ENCODE data around the gene KCNE1.

KCNE1 gene

DNA sequence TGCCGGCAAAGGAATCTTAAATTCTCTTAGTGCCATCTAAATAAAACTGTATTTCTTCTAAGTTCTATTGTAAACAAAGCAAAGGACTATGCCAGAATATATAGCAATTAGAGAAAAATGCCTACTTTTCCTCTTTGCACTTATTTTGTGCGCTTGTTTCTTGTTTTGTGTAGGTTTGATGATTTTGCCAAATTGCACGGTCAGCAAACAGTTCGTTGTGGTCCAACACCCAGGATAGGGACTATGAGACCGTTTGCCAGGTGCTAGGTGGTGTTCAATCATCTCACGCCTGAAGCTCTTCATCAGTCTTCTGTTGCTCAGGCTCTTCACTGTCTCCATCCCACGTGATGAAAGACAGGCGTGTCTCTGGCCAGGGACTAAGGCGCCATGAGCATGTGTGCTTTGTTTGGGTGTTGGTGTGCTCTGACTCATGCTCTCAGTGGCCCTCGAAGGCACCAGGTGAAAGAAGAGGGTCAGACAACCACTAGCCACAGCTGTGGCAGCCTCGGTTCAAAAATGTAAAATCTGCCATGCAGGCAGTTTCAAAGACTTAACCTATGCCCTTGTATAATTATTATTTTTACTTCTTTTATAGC, 36.9 kb upstream of the KCNE1 start:
- H3K36me3 Mint-ChIP-seq (ENCODE audit: insufficient read depth), result no peaks in the 10 kb centered on the region
- H3K27me3 Mint-ChIP-seq, result no peaks in the 10 kb centered on the region
- no peaks in the 10 kb centered on the region for H3K9me3 Mint-ChIP-seq
- H3K4me3 Mint-ChIP-seq, result no peak overlapping the region
- no peak for ATAC-seq (replicated peaks; ENCODE audit: extremely low read depth, poor library complexity, severe bottlenecking)
- no peak overlapping the region for H3K27ac Mint-ChIP-seq (ENCODE audit: low read depth)
- peaks cover 4% of the 10 kb centered on the region for H3K4me1 Mint-ChIP-seq
- DNase-seq (ENCODE audit: low spot score in 2 of 2), result no peak

DNA sequence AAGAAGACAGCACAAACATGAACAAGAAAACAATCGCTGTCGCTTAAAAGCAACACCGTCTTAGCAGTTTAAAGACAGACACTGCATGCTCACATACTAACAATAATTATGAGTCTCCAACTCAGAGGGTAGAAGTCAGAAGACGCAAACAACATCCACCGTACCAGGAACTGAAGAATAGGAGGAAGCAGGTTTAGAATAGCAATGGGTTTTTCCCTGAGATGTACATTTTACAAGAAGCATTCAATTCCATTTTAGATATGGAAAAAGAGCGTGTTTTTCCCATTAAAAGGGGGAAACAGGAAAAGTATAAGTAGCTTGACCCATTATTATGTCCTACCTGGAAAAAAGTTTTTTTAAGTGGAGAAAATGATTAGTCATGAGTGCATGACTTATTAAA, 34.5 kb upstream of the KCNE1 start:
- no peak overlapping the region for H3K4me3 Mint-ChIP-seq
- H3K27ac Mint-ChIP-seq (ENCODE audit: low read depth), result no peak overlapping the region
- H3K27me3 Mint-ChIP-seq, result no peaks in the 10 kb centered on the region
- H3K4me1 Mint-ChIP-seq, result no peaks in the 10 kb centered on the region
- H3K36me3 Mint-ChIP-seq (ENCODE audit: insufficient read depth), result no peaks in the 10 kb centered on the region
- no peak for ATAC-seq (replicated peaks; ENCODE audit: extremely low read depth, poor library complexity, severe bottlenecking)
- DNase-seq (ENCODE audit: low spot score in 2 of 2), result no peak
- H3K9me3 Mint-ChIP-seq, result no peaks in the 10 kb centered on the region

DNA sequence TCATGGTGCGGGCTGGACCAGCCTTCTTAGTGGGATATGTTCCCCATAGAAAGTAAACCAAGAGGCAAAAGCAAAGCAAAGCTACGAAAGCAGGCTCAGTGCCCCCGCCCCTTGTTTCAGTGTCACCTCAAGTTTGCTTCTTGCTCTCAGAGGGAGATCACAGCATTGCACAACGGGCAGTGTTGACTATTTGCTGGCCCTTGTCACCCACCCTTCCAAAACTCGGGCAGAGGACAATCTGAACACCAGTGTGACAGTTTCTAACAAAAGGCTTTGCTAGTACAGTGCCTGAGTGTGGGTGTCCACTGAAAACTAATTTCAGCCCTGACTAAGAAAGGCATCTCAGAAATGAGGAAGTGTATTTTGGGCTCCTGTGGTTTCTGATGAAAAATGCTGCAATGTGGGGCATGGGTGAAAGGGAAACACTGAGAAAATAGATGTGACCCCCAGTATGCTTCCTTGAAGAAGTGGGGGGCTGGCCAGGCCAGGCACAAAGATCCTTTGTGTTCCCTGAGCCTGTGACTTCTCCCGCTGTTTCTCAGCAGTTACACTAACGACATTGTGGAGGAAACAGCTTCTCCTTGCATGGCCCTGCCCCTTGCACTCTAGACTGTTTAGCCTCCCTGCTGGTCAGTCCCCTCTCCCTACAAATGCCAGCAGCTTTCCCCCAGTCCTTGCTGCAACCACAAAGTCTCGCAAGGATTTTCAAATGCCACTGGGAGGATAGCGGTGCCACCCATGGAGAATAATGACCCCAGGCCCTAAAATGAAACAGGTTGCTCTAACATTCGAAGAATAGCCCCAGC, 33.3 kb upstream of the KCNE1 start:
- no peak overlapping the region for H3K27ac Mint-ChIP-seq (ENCODE audit: low read depth)
- H3K9me3 Mint-ChIP-seq, result no peaks in the 10 kb centered on the region
- H3K4me1 Mint-ChIP-seq, result no peaks in the 10 kb centered on the region
- DNase-seq (ENCODE audit: low spot score in 2 of 2) (no peak), ATAC-seq (replicated peaks; ENCODE audit: extremely low read depth, poor library complexity, severe bottlenecking) (no peak)
- H3K4me3 Mint-ChIP-seq, result no peak overlapping the region
- H3K27me3 Mint-ChIP-seq, result no peaks in the 10 kb centered on the region
- no peaks in the 10 kb centered on the region for H3K36me3 Mint-ChIP-seq (ENCODE audit: insufficient read depth)

DNA sequence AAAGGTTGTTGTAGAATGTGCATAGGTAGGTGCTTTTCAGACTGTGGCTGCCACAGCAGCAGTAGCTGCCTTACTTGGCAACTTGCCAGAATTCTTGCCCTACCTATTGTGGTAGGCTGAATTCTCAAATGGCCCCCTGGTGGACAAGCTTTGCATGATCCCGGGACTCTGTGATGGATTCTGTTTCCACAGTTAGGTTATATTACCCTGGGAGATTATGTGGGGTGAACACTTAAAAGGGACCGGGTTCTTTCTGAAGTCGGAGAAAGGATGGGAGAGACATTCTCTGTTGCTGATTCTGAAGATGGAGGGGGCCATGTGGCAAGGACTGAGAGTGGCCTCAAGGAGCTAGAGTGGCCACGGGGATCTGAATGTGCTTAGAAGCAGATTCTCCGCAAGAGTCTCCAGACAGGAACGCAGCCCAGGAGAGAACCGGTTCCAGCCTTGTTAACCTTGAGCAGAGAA, 32.1 kb upstream of the KCNE1 start:
- Mint-ChIP-seq H3K36me3 (ENCODE audit: insufficient read depth) (peaks cover 1% of the 10 kb centered on the region), H3K27ac (ENCODE audit: low read depth) (no peak overlapping the region), H3K4me1 (no peaks in the 10 kb centered on the region), H3K27me3 (no peaks in the 10 kb centered on the region), H3K4me3 (no peak overlapping the region), H3K9me3 (no peaks in the 10 kb centered on the region)
- ATAC-seq (replicated peaks; ENCODE audit: extremely low read depth, poor library complexity, severe bottlenecking) (no peak), DNase-seq (ENCODE audit: low spot score in 2 of 2) (peak in 1 of 2 donors; percentile 33)

DNA sequence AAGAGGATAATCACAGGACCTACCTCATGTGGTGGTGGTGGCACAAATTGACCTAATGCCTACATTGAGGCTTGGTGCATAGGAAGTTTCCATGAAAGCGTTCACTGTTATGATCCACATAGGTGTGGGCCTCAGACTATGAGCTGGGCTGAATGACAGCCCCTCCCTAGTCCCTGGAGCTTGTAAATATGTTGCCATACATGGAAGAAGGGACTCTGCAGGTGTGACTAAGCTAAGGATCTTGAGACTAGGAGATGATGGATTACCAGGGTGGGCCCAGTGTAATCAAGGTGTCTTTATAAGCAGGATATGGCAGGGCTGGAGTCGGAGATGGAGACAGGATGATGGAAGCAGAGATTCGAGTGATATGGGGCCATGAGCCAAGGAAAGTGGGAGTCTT, 31.0 kb upstream of the KCNE1 start:
- H3K4me1 Mint-ChIP-seq, result no peaks in the 10 kb centered on the region
- no peak overlapping the region for H3K27ac Mint-ChIP-seq (ENCODE audit: low read depth)
- no peak for ATAC-seq (replicated peaks; ENCODE audit: extremely low read depth, poor library complexity, severe bottlenecking)

DNA sequence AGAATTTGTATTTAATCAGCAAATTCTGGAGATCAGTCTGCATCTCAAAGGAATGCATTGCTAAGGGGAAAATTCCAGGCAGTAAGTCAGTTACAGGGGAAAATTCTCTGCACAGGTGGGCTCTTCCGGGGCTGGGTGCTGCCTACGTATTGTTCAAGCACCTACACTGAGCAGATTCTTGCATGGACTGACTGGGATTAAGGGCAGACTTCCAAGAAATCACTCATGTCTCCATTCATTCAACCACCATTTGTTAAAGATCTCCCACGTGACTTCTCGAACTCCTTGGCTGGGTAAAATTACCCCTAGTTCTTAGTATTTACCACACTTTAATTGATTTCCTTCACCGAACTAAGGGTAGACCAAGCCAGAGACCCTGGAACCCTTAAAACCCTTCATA, 28.2 kb upstream of the KCNE1 start:
- peaks cover 4% of the 10 kb centered on the region for H3K36me3 Mint-ChIP-seq (ENCODE audit: insufficient read depth)
- DNase-seq (ENCODE audit: low spot score in 2 of 2) (no peak), ATAC-seq (replicated peaks; ENCODE audit: extremely low read depth, poor library complexity, severe bottlenecking) (no peak)
- no peaks in the 10 kb centered on the region for H3K27me3 Mint-ChIP-seq
- H3K9me3 Mint-ChIP-seq, result no peaks in the 10 kb centered on the region
- H3K27ac Mint-ChIP-seq (ENCODE audit: low read depth), result no peak overlapping the region
- no peaks in the 10 kb centered on the region for H3K4me1 Mint-ChIP-seq
- no peak overlapping the region for H3K4me3 Mint-ChIP-seq

More for the DNA sequence above, 31.0 kb upstream of the KCNE1 start:
- peaks cover 2% of the 10 kb centered on the region for H3K36me3 Mint-ChIP-seq (ENCODE audit: insufficient read depth)
- no peak overlapping the region for H3K4me3 Mint-ChIP-seq
- H3K27me3 Mint-ChIP-seq, result no peaks in the 10 kb centered on the region
- H3K9me3 Mint-ChIP-seq, result no peaks in the 10 kb centered on the region
- no peak for DNase-seq (ENCODE audit: low spot score in 2 of 2)

DNA sequence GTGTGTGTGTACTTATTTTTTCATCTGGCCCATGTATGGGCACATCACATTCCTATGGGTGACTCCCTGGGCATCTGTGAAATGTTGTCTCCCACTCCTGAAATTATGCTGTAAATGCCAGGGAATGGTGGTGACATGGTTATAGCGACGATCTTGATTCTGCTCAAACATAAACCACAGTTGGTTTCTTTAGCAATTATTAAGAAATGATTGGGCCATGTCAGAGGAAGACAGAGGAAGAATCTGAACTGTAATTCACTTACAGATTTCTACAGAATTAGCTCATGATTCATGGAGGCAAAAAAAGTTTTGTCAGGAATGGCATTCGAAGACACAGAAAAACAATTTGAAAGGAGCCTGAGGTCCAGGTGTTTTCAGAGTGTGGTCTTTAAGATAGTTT, 25.8 kb upstream of the KCNE1 start:
- no peaks in the 10 kb centered on the region for H3K27me3 Mint-ChIP-seq

DNA sequence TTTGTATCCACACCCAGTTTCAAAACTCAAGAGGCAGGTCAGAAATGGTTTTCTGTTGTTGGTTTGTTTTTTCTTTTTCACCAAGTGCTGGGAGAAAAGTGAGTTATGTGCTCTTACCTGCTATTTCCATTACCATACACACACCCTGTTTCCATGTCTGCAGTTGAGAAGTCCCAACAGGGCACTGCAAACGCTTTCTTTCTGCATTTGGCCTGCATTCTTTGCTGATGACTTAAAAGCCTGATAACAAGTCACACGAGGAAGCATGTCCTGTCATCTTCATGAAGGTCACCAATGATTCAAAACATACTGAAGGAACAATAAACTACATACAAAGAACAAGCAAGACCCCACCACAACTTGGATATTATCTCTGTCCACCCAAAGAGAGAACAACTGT, 24.8 kb upstream of the KCNE1 start:
- Mint-ChIP-seq H3K27me3 (no peaks in the 10 kb centered on the region), H3K27ac (ENCODE audit: low read depth) (no peak overlapping the region), H3K36me3 (ENCODE audit: insufficient read depth) (peaks cover 4% of the 10 kb centered on the region), H3K4me1 (peaks cover 17% of the 10 kb centered on the region), H3K4me3 (no peak overlapping the region), H3K9me3 (no peaks in the 10 kb centered on the region)
- DNase-seq (ENCODE audit: low spot score in 2 of 2) (no peak), ATAC-seq (replicated peaks; ENCODE audit: extremely low read depth, poor library complexity, severe bottlenecking) (no peak)

More for the DNA sequence above, 25.8 kb upstream of the KCNE1 start:
- Mint-ChIP-seq H3K27ac (ENCODE audit: low read depth) (no peak overlapping the region), H3K4me3 (no peak overlapping the region), H3K36me3 (ENCODE audit: insufficient read depth) (peaks cover 4% of the 10 kb centered on the region), H3K4me1 (peaks cover 17% of the 10 kb centered on the region), H3K9me3 (no peaks in the 10 kb centered on the region)
- no peak for ATAC-seq (replicated peaks; ENCODE audit: extremely low read depth, poor library complexity, severe bottlenecking)
- no peak for DNase-seq (ENCODE audit: low spot score in 2 of 2)

DNA sequence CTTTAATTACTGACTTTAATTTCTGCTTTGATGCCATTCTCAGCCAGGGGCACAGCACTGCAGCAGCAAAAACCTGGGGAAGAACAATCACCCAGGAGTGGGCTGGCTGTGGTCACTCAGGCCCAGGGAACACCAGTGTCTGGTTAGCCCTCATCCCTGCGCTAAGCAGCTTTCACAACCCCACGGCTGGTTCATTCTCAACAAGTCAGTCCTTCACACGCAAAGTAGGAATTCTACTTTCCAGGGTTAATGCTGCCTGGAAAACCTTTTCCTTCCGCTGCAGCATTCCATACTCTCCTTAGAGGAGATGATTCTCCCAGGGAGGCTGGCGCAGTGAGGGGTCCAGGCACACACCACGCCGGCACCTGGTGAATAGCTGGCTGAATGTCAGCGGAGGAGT, 24.3 kb upstream of the KCNE1 start:
- ATAC-seq (replicated peaks; ENCODE audit: extremely low read depth, poor library complexity, severe bottlenecking) (no peak), DNase-seq (ENCODE audit: low spot score in 2 of 2) (no peak)
- peaks cover 4% of the 10 kb centered on the region for H3K36me3 Mint-ChIP-seq (ENCODE audit: insufficient read depth)
- no peaks in the 10 kb centered on the region for H3K27me3 Mint-ChIP-seq
- H3K9me3 Mint-ChIP-seq, result no peaks in the 10 kb centered on the region
- no peak overlapping the region for H3K4me3 Mint-ChIP-seq
- H3K4me1 Mint-ChIP-seq, result peaks cover 21% of the 10 kb centered on the region
- no peak overlapping the region for H3K27ac Mint-ChIP-seq (ENCODE audit: low read depth)

DNA sequence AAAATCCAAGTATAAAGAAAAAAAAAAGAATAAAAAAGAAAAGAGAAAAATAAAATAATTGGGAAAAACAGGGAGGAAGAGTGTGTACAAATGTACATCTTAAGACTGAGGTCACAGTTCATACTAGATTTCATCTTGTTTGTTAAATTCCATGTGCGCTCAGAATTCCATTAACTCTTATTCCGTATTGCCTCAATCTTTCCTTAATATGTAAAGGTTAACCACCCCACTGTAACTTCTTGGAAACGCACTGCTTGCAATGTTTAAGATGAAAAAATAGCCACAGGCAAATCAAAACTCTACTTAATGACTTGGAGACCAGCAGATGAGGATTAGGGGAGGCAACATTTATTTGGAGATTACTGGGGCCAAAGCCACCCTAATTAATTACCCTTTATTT, 23.9 kb upstream of the KCNE1 start:
- no peak for ATAC-seq (replicated peaks; ENCODE audit: extremely low read depth, poor library complexity, severe bottlenecking)
- Mint-ChIP-seq H3K27me3 (no peaks in the 10 kb centered on the region), H3K4me1 (peaks cover 23% of the 10 kb centered on the region), H3K4me3 (no peak overlapping the region), H3K9me3 (no peaks in the 10 kb centered on the region), H3K27ac (ENCODE audit: low read depth) (no peak overlapping the region), H3K36me3 (ENCODE audit: insufficient read depth) (peaks cover 4% of the 10 kb centered on the region)
- no peak for DNase-seq (ENCODE audit: low spot score in 2 of 2)

DNA sequence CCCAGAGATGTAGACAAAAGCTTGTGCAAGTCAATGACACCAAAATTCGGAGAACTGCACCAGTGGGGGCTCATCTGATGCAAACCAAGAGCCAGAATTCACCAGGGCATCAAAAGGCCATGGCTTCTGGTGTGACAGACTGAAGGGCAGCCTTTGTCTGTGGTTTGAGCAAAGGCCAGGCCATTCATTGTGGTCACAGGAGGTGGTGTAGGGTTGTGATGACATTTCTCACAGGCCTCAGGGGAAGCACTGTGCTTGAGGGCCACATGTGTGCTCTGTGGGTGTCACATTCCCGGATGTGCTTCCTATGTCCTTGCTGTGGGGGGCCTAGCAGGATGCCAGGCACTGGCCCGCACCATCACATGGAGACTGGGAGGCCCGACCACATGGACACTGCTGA, 22.5 kb upstream of the KCNE1 start:
- Mint-ChIP-seq H3K9me3 (peaks cover 5% of the 10 kb centered on the region), H3K4me1 (peaks cover 28% of the 10 kb centered on the region), H3K36me3 (ENCODE audit: insufficient read depth) (peaks cover 3% of the 10 kb centered on the region), H3K4me3 (no peak overlapping the region), H3K27ac (ENCODE audit: low read depth) (no peak overlapping the region), H3K27me3 (no peaks in the 10 kb centered on the region)
- no peak for ATAC-seq (replicated peaks; ENCODE audit: extremely low read depth, poor library complexity, severe bottlenecking)
- no peak for DNase-seq (ENCODE audit: low spot score in 2 of 2)

DNA sequence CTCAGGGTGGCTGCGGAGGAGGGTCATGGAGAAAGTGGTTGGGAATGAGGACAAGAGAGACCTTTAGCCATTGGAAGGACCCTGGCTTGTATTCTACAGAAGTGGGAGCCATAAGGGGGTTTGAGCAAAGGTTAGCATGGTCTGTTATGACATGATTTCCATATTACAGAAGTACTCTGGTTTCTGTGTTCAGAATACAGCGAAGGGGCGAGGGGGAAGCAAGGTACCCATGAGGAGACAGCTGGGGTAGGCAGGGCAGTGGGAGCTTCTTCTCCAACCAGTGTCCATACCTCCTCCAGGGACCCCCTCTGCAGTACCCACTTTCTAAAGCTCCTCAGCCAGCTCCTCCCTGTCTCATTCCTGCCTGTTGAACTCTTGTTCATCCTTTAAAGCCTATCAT, 21.9 kb upstream of the KCNE1 start:
- Mint-ChIP-seq H3K9me3 (peaks cover 5% of the 10 kb centered on the region), H3K4me3 (no peak overlapping the region)

DNA sequence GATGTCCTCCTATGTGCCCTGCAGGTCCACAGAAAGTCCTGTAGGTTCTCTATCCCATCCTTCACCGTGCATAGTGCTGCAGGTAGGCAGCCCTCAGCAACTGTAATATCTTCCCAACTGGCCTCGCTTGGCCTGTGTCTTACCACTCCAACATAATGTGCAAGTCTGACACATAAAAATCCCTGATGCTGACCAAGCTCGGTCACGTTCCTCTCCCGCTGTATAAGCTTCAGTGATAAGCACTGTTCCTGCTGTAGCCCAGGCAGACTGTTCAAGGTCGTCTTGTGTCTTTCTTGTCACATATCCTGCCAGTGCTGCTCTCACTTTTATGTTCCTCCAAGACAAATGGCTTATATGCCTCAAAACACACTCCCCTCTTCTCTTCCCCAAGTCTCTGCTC, 19.4 kb upstream of the KCNE1 start:
- ATAC-seq (replicated peaks; ENCODE audit: extremely low read depth, poor library complexity, severe bottlenecking) (no peak), DNase-seq (ENCODE audit: low spot score in 2 of 2) (no peak)
- peaks cover 36% of the 10 kb centered on the region for H3K4me1 Mint-ChIP-seq
- no peak overlapping the region for H3K4me3 Mint-ChIP-seq
- no peaks in the 10 kb centered on the region for H3K27me3 Mint-ChIP-seq
- H3K9me3 Mint-ChIP-seq, result peaks cover 5% of the 10 kb centered on the region
- H3K36me3 Mint-ChIP-seq (ENCODE audit: insufficient read depth), result no peaks in the 10 kb centered on the region
- H3K27ac Mint-ChIP-seq (ENCODE audit: low read depth), result no peak overlapping the region

More for the DNA sequence above, 21.9 kb upstream of the KCNE1 start:
- peaks cover 28% of the 10 kb centered on the region for H3K4me1 Mint-ChIP-seq
- peaks cover 3% of the 10 kb centered on the region for H3K36me3 Mint-ChIP-seq (ENCODE audit: insufficient read depth)
- H3K27me3 Mint-ChIP-seq, result no peaks in the 10 kb centered on the region
- ATAC-seq (replicated peaks; ENCODE audit: extremely low read depth, poor library complexity, severe bottlenecking) (no peak), DNase-seq (ENCODE audit: low spot score in 2 of 2) (no peak)
- H3K27ac Mint-ChIP-seq (ENCODE audit: low read depth), result no peak overlapping the region

All from central memory CD8-positive, alpha-beta T cell (primary cell).